GM12874 (cell line): Measurements from ENCODE around the gene ZNF750.

Experiments
- CTCF ChIP-seq: IDR thresholded peaks from 2 replicates; pipeline ENCODE4 v1.5.1; 2011; ENCODE audit warnings: low read depth, mild to moderate bottlenecking, control low read depth, low read length, moderate library complexity; ENCODE audit not compliant: insufficient read depth

ZNF750 gene

GRCh38 chr17:82866590-82867191 lies 26.9 kb upstream of the ZNF750 start:
- TF ChIP-seq CTCF, result no peak

- TF ChIP-seq CTCF, result no peak
Measured at GRCh38 chr17:82865774-82866395, 26.1 kb upstream of the ZNF750 start.

GRCh38 chr17:82865274-82865673 lies 25.5 kb upstream of the ZNF750 start:
- TF ChIP-seq CTCF, result no peak

GRCh38 chr17:82864713-82865248 lies 25.0 kb upstream of the ZNF750 start:
- TF ChIP-seq CTCF, result no peak

GRCh38 chr17:82863941-82864712 lies 24.3 kb upstream of the ZNF750 start:
- TF ChIP-seq CTCF, result no peak

- no peak for TF ChIP-seq CTCF
Measured at GRCh38 chr17:82863383-82863940, 23.6 kb upstream of the ZNF750 start.
